Ovary (tissue), 9 donors: ENCODE results near the gene NOTCH4. TPM values are rescaled to one million over a fixed set of nuclear protein-coding genes. Genes with fewer than 3 reads are reported as not detected.

ENCODE experiments used
- DNase-seq, 5 donors: peaks; one replicate each; pipeline ENCODE4 v3.0.0-alpha.2; 2019 to 2020
- H3K27ac ChIP-seq, 2 donors: fragments of 200-600 bp; one replicate each; pipeline versions ENCODE4 v1.5.1 to v1.8.0; 2019 to 2022
- H3K27me3 ChIP-seq: fragments of 200-600 bp; one replicate; pipeline ENCODE4 v1.8.0; 2022
- H3K36me3 ChIP-seq: fragments of 200-600 bp; sonication (generic); one replicate; pipeline ENCODE4 v1.5.1; 2019
- H3K4me1 ChIP-seq: one replicate; pipeline ENCODE4 v1.8.1; 2013; ENCODE audit warnings: mild to moderate bottlenecking, moderate library complexity; ENCODE audit not compliant: insufficient read depth
- H3K4me3 ChIP-seq: fragments of 200-600 bp; sonication (generic); one replicate; pipeline ENCODE4 v1.5.1; 2017
- H3K9me3 ChIP-seq, 2 donors: fragments of 200-600 bp in 1 of 2; sonication (generic) in 1 of 2; one replicate each; pipeline versions ENCODE4 v1.5.1 to v1.8.1; 2013 to 2019; ENCODE audit warnings: mild to moderate bottlenecking in 1 of 2, moderate library complexity in 1 of 2
- EP300 ChIP-seq: sonication (generic); formaldehyde crosslinking; IDR thresholded peaks from one replicate; pipeline ENCODE4 v1.6.1; 2017; ENCODE audit warnings: antibody characterized with exemption
- POLR2A ChIP-seq: fragments of 450-650 bp; IDR thresholded peaks from one replicate; pipeline ENCODE4 v1.6.1; 2017; ENCODE audit warnings: antibody characterized with exemption, mild to moderate bottlenecking, moderate library complexity
- WGBS, 3 donors: extraction: QIAGEN DNeasy Blood & Tissue Kit in 1 of 3; methylation state at CpG; one replicate each; pipeline versions ENCODE4 v1.1.5 to v1.1.7; 2013 to 2017; 5-methylcytosine and 5-hydroxymethylcytosine counted together
- intact Hi-C, 4 donors: fragments of 100-400 bp; cut with DNase I; formaldehyde crosslinking; loops; one replicate each; pipeline versions ENCODE4 v1.11.0 to v1.15.1; 2022 to 2023
- polyA plus RNA-seq, 2 donors: library from polyadenylated mRNA; stranded (reverse); fragments of 200-250 nt in 1 of 2; fragments of 350-450 nt in 1 of 2; fragmentation: Illumina TruSeq in 1 of 2; extraction: RNeasy Lipid Tissue Mini Kit (QIAGEN cat#74804) in 1 of 2; gene quantifications; one replicate each; pipeline ENCODE4 v1.2.3, GENCODE V29; 2013 to 2014
- total RNA-seq, 7 donors: library from RNA; depleted of rRNA in 2 of 7; stranded (reverse); fragments of >200 nt in 2 of 7; fragmentation: NEBNext Ultra II Directional in 3 of 7; extraction: Animal tissue kit (Norgen Biotek cat#: 25700) in 3 of 7; gene quantifications; one replicate each; pipeline versions ENCODE4 v1.1.0 to v1.2.4, GENCODE V29; 2016 to 2023
- TF ChIP-seq, protein P1 (sequence below), 3 donors: fragments of 450-650 bp in 2 of 3; fragments of 200-600 bp in 1 of 3; IDR thresholded peaks; one replicate each; pipeline versions ENCODE4 v1.5.1 to v1.8.0; 2016 to 2022; ENCODE audit warnings: antibody characterized with exemption in 3 of 3, mild to moderate bottlenecking in 1 of 3
- donor health status: DM: no; HTN: no; CAD: no; lungs with moderate emphysema.
- donor health status: DM: no; HTN: no; CAD: no.
- donor health status: Bipolar disorder and iron deficiency.
- donor health status: DM: yes; HTN: yes; CAD: no.
- donor health status: DM: no; HTN: no; CAD: no.
- donor health status: DM: yes; HTN: yes; CAD: no.

Gene NOTCH4
- total and polyA plus RNA-seq, 9 donors, result 7.2 to 21.2 (median 12.4) TPM

DNA sequence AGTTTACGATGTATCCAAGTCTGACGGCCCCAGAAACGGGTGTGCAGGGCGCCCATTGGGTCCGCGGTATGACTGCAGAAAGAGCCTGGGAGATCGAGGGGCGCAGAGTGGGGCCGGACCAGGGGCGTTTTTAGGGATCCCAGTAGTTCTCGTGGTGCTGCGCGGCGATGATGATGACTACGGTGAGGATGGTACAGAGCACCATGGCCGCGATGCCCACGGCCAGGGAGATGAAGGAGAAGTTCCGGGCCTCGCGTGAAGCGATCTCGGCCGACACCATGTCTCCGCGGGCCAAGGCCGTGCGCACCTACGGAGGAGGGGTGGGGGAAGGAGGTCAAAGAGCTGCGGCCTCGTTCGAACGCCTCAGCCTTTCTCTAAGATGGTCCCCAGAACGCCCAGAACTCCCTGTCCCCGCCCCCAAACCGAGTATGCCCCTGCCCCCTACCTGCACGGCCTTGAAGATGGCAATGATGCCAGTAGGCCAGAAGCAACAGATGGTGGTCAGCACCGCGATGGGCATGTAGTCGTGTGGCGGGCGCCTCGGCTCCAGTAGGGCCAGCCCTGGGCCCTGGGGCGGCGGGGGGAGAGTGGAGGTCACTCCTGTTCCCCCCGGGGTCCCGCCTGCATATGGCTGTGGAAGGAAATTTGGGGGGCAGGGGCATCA lies 74.6 kb downstream of the NOTCH4 start:
- no peak for TF ChIP-seq POLR2A
- no peak for TF ChIP-seq EP300
- TF ChIP-seq, protein P1, sequence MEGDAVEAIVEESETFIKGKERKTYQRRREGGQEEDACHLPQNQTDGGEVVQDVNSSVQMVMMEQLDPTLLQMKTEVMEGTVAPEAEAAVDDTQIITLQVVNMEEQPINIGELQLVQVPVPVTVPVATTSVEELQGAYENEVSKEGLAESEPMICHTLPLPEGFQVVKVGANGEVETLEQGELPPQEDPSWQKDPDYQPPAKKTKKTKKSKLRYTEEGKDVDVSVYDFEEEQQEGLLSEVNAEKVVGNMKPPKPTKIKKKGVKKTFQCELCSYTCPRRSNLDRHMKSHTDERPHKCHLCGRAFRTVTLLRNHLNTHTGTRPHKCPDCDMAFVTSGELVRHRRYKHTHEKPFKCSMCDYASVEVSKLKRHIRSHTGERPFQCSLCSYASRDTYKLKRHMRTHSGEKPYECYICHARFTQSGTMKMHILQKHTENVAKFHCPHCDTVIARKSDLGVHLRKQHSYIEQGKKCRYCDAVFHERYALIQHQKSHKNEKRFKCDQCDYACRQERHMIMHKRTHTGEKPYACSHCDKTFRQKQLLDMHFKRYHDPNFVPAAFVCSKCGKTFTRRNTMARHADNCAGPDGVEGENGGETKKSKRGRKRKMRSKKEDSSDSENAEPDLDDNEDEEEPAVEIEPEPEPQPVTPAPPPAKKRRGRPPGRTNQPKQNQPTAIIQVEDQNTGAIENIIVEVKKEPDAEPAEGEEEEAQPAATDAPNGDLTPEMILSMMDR (IDR thresholded peaks at IDR 0.05), result no peak

DNA sequence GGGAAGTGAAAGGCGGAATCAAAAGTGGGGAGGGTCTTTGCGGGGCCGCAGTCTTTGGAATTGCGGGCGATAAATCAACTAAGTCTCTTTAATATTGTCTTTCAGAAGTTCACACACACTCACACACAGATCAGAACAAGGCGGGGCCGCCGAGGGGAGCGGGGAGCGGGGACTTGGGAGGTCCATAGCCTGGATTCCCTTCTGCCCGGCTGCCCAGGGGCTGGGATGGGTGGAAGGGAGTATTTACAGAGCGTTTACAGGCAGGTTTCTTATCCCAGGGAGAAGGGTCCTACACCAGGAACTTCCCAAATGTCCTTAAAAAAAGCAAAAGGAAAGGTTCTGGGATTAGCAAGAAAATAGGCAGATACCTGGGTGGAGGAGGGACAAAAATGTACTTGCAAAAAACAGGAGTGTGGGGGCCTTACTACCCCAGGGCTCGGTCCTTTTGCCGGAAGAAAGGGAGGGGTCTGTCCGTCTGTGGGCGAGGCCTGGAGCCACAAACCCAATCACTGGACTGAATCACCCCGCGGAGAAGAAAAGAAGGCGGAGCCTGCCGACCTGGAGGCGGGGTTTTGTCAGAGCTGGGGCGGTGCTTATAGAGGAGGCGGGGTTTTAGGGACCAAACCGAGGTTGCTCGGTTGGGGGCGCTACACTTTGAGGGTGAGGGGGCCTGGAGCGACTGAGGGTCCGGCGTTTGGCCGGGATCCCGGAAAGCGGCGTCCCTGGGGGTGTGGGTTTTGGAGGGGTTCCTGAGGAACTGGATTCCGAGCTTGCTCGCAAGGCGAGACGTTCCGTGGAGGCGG lies 75.4 kb downstream of the NOTCH4 start:
- H3K36me3 ChIP-seq, result no peaks in the 10 kb centered on the region
- no peaks in the 10 kb centered on the region for H3K27me3 ChIP-seq
- TF ChIP-seq EP300 (no peak), POLR2A (no peak)
- TF ChIP-seq, protein P1 (IDR thresholded peaks at IDR 0.05), result no peak
- no peak overlapping the region for H3K4me3 ChIP-seq
- H3K9me3 ChIP-seq, result no peaks in the 10 kb centered on the region
- intact Hi-C loops, result no loop called here
- peaks cover 3% of the 10 kb centered on the region for H3K4me1 ChIP-seq
- 67 to 73% (median 71%) methylated on average over 39 of the region's 39 CpGs for WGBS, 3 donors
- peak in 4 of 5 donors; percentile 61 to 73 (median 64) for DNase-seq
- H3K27ac ChIP-seq, result no peak overlapping the region

More for the DNA sequence above, 74.6 kb downstream of the NOTCH4 start:
- Histone ChIP-seq H3K27ac (peak overlapping the region in 1 of 2 donors; percentile 90), H3K4me1 (peaks cover 3% of the 10 kb centered on the region), H3K27me3 (no peaks in the 10 kb centered on the region), H3K4me3 (no peak overlapping the region), H3K9me3 (no peaks in the 10 kb centered on the region), H3K36me3 (no peaks in the 10 kb centered on the region)
- no peak for DNase-seq
- intact Hi-C loops, result no loop called here
- WGBS, 3 donors, result 80 to 85% (median 85%) methylated on average over 38 to 47 of the region's 47 CpGs

DNA sequence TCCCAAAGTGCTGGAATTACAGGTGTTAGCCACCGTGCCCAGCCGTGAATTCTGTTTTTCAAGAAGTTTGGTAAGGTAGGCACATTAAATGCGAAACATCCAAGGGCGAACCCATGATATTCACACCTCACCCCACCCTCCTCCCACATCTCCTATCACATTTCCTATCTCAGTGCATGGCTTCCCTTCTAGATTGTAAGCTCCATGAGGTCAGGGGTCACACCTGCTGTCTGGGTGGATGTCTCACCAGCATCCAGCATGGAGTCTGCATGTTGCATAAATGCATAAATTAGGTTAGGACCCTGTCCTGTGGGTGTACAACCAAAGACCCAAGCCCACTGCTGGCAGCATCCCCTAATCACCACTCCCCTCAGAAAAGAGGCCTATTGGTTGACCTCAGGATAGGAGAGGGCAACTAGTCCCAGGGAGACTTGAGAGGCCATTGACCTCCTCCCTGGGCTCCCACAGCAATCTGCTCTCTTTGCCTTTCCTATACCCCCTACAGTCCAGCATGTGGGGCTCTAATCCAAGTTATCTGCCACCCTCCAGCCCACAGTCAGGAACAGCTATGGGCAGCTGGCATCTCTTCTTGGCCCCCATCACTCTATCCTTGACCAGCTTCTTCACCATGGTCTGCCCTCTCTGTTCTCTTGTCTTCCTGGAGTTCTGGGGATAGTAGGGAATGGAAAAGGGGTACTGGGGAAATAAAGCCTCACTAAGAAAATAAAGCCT lies 76.3 kb downstream of the NOTCH4 start:
- peaks cover 3% of the 10 kb centered on the region for H3K4me1 ChIP-seq
- no peaks in the 10 kb centered on the region for H3K9me3 ChIP-seq
- intact Hi-C loops, result no loop called here
- no peak overlapping the region for H3K27ac ChIP-seq
- TF ChIP-seq, protein P1 (IDR thresholded peaks at IDR 0.05), result no peak
- no peak for TF ChIP-seq POLR2A
- TF ChIP-seq EP300, result no peak
- no peaks in the 10 kb centered on the region for H3K36me3 ChIP-seq
- no peaks in the 10 kb centered on the region for H3K27me3 ChIP-seq
- no peak for DNase-seq
- WGBS, 3 donors, result 85 to 94% (median 89%) methylated on average over 4 of the region's 4 CpGs
- H3K4me3 ChIP-seq, result no peak overlapping the region

DNA sequence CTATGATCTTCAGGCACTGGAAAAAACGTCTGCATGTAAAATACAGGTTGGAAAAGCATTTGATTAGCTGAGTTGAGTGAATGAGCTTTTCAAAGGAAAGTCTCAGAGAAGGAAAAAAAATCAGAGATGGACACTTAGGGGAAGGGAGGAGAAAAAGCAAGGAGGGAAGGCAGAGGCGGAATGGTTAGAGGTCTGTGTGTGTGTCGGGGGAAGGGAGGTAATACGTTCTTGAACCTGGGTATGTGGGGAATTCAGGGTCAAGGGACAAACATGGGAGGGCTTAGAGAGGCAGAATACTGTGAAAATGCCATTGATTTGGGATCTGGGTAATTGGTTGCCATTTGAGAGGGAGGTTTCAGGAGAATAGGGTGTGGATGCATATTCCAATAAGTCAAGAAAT lies 77.2 kb downstream of the NOTCH4 start:
- no peaks in the 10 kb centered on the region for H3K9me3 ChIP-seq
- TF ChIP-seq, protein P1 (IDR thresholded peaks at IDR 0.05), result no peak
- TF ChIP-seq EP300, result no peak
- no peak overlapping the region for H3K4me3 ChIP-seq
- no peak for DNase-seq
- H3K27ac ChIP-seq, result peak overlapping the region in 1 of 2 donors; percentile 32
- H3K36me3 ChIP-seq, result no peaks in the 10 kb centered on the region
- intact Hi-C loops, result no loop called here
- no peaks in the 10 kb centered on the region for H3K27me3 ChIP-seq
- no peaks in the 10 kb centered on the region for H3K4me1 ChIP-seq
- 17 to 20% (median 19%) methylated on average over 4 of the region's 4 CpGs for WGBS, 3 donors
